Glomerular visceral epithelial cell (primary cell): ENCODE measurements around the gene NOD1.

Source experiments
- DNase-seq: peaks from one replicate; pipeline ENCODE4 v3.0.0-alpha.2; 2016; ENCODE audit errors: extremely low spot score

Gene NOD1

DNA sequence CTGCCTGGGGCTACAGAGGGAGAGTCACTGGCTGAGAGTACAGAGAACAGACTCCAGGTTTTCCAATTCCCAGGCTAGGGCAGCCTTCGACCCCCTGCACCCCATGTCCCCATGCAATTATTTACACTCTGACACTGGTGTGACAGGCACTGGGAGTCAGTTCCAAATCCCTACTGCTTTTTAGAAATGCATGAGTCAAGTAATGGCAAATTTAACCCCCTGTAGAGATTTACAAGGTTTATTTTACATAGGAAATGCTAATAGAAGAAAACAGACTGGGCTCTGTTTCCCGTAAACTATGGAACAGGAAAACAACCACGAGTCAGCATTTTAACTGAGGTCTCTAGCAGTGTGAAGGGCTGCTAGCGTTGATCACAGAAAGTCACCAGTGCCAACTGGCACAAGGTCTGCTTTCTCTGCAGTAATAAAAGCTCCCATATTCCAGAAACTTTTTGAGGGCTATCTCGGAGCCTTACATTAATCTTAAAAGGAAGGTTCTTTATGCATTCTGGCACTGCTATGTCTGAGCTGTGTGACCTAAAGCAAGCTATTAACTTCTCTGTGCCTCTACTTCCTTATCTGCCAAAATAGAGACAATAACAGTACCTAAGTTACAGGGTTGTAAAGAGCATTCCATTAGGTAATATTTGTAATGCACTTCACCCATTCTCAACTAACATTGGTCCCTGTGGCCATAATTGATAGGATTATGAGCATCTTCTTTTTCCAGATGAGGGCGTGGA is 28.2 kb downstream of the NOD1 start:
- DNase-seq, result no peak

DNA sequence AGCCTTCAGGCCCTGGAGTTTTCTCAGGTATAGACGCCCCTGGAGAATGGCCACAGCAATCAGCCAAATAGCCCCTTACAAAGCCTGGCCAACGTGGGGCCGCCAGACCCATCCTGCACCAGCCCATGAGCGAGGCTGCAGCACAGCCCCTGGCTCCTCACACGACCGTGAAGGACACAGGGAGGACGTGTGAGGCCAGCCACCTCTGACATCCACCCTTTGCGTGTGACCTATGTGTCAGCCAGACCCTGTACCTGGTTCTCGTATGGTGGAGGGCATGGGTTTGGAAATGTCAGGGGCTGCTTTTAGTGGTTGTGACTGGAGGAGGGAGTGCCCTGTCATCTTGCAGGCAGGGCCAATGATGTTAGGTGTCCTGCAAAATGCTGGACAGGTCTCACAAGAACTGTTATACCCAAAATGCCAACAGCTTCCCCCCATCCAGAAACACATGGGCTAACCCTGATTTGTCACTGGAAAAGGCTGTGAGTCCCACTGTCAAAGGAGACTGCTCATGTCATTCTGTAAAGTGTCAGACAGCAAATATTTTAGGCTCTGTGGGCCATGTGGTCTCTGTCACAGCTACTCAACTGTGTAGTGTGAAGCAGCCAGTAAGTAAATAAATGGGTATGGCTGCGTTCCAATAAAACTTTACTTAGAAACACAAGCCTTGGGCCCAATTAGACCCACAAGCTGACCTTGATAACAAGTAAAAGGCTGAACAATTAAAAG is 30.0 kb downstream of the NOD1 start:
- no peak for DNase-seq

DNA sequence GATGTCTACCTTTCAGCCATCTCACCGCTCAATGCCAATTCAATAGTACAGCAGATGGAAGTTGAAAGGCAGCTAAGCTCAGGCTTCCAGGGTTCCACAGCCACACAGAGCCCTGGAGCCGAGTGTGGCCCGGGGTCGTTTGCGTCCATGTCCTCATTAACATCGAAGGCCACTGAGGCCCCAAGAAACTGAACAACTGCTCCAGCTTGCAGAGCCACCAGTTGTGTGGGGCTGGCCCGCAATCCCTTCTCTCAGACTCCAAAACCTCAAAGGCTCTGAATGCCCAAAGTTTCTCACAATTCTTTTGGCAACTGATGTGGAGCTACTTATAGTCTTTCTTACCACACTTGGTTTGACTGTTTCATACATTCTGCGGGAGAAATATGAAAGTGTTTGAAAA is 31.1 kb downstream of the NOD1 start:
- DNase-seq, result no peak

DNA sequence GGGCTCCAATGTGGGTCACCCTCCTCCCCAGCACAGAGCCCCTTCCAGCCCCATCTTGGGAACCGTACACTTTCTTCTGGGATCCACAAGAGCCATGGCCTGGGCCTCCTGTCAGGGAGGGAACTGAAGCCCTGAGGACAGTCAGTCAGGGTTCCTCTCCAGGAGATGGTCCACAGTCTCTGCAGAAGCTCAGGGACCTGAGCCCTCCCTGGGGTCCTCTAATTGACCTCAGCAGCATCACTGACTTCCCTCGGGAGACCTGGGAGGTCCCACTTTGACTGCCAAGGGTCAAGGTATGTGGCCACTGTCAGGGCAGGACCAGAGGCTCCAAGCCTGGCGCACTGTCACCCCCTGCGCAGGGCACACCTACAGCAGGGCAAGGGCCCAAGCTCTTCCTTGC is 32.3 kb downstream of the NOD1 start:
- no peak for DNase-seq

DNA sequence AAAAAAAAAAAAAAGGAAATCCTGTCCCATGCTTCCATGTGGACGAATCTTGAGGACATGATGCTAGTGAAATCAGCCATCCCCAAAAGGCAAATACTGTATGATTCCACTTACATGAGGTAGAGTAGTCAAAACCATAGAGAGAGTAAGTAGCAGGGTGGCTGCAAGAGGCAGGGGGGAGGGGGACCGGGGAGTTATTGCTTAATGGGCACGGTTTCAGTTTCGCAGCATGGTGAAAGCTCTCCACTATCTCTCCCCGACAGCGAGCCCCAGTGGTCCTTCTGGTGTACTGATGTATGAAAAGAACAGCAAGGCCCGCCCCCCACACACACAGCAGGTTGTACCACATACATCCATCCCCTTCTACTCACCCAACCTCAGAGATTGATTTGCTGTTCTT is 32.8 kb downstream of the NOD1 start:
- DNase-seq, result no peak

DNA sequence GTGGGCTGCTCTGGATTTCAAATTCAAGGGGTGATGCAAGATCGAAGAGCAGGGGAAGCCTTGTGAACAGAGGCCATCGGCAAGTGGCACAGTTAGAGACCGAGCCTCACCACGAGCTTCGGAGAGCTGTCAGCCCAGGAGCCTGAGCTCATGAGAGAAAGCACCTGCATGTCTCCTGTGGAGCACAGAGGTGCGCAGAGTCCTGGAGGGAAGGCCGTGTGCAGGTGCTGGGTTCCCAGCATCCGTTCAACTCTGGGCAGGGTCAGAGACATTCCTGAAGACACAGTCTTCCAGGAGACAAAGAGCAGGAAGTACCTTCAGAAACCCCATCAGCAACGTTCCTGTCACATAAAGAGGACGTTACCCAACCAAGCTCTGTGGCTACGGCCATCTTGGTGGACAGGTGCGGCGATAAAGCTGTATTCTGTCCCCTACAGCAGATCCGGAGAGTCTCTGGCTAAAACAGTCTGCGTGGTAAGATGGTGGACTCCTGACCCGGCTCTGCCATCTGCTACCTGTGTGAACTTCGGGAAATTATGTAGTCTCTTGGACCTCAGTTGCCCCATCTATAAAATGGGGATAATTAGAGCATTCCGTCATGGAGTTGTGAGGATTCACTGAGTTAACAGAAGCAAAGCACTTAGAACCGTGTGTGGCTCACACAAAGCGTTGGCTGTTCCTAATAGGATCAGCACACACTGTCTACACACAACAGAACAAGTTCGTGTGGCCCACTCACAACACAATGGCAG is 40.6 kb downstream of the NOD1 start:
- DNase-seq, result no peak

DNA sequence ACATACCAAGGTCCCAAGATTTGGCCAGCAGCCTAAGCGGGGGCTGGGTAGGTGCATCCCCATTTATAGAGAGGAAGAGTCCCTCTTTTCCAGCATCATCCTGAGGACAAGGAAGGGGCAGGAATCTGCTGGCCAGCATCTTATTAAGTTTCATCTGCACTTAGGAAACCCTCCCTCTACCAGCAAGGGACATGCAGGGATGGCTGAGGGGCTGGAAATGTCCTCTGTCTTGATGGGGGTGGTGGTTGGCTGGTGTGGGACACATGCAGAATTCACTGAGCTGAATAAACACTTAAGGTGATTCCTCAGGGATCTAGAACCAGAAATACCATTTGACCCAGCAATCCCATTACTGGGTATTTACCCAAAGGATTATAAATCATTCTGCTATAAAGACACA is 42.1 kb downstream of the NOD1 start:
- DNase-seq, result no peak

DNA sequence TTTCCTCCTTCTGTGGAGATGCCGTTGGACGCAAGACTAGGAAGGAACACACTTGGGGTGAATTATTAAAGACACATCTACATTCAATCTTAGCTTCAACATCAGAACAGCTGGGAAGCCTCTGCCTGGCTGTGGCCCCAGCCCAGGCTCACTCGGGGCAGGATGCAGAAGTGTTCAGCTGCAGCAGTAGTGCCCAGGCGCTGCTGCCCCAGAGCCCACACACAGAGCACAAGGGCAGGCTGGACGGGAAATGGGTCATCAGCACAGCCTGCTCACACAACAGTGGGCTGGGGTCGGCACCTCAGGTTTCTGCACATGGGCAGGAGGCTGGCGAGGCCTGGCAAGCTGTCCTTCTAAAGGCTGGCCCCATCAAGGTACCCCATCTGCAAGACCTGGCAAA is 42.5 kb downstream of the NOD1 start:
- no peak for DNase-seq

DNA sequence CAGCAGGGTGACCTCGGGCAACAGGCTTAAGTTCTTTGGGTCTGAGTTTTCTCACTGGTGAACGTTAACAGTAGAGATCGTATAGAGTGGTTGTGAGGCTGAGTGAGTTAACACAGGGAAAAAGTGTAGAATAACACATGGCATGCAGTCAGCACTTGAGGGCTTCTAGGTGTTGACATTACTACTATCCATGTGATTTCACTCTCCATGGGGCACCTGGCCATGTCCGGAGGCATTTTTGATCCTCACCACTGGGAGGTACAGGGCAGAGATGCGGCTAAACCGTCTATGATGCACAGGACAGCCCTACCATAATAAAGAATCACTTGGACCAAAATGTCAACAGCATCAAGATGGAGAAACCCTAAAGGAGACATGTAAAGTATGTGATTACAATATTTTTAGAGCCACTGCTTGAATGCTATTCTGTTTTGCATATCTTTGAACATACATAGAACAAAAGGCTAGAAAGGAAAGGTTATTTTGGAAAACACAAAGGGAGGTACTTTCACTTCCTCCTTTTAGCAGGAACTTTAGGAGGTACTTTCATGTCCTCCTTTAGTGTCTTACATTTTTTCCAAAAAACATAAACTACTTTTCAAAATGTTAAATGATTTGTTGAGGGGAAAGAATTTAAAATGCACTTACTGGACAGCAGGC is 44.3 kb downstream of the NOD1 start:
- no peak for DNase-seq

DNA sequence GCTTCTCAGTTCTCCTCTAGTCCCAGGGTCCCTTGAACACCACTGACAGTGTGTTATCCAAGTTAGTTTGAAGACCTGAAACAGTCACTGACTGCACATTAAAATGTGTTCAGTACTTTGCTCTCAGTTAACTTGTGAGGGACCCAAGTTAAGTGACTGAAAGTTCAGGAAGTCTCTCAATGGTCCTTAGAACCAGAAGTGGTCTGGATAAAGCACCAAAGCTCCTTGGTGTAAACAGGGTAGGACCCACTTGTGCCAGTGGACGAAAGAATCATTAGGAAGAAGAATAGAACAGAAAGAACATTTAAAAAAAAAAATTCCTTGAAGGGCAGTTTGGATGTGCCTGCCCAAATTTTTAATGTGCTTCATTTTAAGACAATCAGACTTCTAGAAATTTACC is 45.1 kb downstream of the NOD1 start:
- no peak for DNase-seq

DNA sequence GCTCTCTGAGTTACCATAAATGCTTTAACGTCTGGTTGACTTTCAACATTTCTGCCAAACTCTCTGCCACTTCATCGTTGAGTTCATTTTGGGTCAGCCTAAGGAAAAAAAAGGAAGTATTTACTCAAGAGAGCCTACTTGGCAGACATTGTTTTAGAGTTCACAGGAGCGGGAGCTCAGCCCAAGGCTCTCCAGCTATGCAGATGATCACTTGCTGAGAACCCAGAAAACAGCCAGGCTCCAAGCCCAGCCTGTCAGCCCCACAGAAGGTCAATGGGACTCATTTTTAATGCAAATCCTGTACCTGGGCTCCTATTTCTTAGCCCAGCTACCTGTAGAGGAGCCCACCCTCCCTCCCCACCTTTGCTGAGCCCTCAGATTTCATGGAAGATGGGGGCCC is 45.5 kb downstream of the NOD1 start:
- DNase-seq, result no peak

DNA sequence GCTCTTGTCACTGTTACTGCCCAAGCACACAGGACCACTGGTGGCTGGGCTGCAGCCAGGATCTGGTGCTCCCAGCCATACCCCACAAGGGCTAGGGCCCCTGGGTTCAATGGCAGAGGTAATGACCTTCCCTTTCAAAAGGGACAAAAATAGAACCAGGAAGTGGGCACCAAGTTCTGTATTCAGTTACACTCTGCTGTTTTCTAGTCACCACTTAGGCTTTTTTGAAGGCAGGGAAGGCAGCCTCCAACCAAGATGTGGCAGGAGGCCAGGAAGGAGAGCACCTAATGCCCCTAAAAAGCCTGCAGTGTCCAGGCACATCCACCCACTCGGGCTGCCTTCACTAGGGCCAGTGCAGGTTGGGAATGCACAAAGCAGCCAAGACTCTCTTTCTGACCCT is 47.8 kb downstream of the NOD1 start:
- DNase-seq, result no peak

DNA sequence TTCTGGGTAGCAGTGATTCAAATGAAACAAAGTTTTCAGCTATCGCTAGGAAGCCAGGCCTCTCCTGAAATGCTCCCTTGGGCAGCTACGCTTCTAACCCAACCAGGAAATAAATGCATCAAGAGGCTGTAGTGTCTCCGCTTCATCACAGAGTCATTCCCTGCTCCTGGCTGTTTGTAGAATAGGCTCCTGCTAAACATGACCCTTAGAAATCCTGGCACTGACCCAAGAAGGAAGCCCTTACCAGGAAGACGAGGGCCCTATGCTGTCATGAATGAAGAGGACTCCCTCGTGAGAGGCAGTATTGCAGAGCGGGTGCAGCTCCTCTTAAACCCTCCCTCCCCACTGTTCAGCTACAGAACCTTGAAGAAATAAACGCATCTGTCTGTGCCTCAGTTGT is 48.3 kb downstream of the NOD1 start:
- DNase-seq, result no peak

DNA sequence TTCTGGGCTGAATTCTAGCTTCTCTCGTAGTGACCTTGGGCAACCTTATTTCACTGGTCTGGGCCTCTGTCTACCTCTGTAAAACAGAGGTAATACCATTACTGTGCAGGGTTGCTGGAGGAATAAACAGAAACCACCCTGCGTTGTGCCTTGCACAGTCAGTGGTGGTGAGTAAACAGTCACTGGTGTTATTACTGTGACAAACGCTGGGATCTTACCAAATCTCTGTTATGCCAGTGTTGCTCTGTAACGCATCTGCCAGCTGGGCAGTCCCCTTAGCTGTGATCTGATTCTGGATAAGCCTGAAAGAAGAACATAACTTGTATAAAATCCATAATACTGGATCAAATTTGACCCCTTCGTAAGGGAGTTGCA is 49.4 kb downstream of the NOD1 start:
- no peak for DNase-seq

DNA sequence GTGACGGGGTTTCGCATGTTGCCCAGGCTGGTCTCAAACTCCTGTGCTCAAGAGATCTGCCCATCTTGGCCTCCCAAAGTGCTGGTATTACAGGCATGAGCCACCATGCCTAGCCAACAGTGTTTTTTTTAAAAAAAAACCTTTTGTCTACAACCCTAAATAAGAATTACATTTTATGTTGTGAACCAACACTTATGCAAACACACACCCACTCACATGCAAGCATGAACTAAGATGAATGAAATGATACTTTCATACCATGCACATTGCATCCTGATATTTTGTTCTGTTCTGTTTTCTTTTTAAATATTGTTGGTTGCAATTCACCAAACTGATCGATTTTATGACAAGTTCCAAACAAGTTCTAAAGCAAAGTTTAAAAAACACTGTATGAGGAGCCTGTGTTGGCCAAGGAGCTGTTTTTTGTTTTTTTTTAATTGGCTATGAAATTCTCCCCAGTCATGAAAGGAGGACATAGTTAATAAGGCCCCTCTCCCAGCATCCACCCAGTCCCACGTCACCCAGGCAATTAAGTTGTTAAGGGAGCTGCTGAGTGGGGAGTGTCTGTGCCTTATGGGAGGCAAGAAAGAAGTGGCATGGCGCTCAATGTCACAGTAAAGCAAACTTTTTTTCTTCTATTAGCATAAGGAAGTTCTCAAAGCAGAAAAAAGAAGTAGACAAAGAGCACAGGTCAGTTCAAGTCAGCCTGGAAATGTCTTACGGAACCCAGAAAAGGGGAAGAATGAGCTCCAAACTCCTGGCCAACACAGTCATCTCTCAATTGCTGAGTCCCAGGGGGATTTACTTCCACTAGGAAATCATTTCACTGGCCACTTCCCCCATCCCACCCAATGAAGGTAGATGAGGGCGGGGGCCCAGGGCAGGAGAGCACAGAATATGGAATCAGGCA is 50.1 kb downstream of the NOD1 start:
- DNase-seq, result no peak

DNA sequence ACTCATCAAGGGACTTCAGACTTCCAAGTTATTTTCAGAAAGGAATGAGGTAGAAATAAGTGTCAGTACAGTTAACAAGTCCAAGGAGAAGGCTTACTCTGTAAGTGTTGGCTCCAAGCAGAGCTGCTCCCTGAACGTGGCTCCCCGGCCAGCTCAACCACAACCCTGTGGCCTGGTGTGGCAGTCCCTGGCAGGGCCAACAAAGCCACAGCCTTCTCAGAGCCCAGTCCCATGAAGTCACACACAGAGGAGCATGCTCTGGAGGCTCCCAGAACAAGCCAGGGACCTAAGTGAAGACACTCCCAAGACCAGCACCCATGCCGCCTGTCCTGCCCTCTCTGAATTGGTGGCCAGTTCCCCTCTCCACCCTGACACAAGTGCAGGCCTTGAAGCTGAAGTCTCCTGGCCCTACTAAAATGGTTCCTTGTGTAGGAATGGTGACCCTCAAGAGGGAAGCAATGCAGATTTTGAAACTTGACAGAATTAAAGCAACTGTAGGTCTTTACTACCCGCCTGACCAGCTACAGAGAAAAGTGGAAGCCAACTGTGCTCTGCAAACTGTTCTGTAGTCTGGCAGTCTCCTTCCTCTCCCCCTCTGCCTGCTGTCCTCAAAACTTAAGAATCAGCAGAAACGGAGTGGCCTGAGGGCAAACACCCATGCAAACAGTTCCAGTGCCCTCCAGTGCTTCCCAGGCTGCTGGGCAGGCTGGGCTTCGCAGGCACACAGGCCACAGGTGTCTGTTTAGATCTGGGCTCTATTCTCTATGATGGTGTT is 51.1 kb downstream of the NOD1 start:
- DNase-seq, result no peak

DNA sequence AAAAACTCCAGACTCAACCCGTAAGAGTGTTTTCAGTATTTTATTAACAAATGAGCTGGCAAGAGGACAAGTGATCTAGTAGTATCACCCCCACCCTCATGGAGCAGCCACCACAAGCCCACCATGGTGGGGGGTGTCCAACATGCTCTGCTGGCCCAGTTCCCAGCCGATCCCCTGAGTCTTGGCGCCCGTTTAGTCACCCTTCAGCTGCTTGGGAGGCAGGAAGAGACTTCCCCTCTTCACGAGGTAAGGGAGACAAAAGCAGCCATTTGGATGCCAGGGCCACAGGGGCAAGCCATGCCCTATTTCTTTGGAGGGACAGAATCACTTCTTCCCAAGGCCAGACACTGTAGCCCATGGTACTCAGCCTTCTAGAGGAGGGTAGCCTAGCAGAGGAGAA is 54.1 kb downstream of the NOD1 start:
- DNase-seq, result no peak

DNA sequence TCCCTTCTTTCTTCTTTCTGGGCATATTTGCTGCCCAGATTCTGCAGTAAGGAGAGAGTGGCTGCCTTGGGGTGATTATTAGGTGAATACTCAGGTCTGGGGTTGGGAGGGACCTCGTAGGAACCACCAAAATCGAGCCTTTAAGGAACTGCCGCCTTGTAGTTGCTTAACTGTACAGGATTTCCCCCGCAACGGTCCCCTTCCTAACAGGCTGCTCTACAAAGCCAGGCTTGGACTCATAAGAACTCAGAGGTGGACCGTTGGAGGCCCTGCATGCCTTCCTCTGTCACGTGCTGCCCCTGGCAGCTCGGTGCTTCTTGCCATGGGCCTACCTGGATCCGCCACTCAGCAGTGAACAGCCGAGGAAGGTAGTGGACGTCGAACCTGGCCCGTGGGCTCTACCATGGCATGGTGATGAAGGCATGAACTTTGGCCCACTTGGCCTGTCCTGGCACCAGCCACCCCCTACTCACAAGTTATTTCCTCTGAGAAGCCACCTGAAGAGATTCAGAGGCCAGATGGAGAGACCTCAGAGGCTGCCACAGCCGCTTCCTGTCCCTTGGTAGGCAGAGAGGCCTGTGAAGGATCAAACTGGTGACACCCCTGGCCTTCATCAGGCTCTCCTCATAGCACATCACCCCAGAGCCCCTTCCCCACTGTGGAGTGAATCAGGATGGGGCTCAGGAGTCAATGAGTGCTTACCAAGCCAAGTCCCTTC is 54.6 kb downstream of the NOD1 start:
- DNase-seq, result no peak

DNA sequence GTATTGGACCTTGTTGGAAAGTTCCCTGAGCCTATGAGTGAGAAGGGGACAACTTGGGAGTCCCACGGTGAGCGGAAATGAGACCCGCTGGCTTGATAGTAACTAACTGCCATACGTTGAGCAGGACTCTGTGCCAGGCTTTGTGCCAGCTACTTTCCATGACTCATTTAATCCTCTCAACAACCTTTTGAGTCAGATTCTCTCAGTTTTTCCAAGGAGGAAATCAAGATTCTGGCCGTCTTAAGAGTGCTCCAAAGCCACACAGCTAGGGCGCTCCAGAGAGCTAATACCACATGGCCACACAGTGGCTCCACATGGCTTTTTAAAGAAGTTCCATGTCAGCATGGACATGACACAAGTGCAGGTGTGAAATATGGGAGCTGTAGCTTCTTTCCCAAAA is 55.7 kb downstream of the NOD1 start:
- DNase-seq, result no peak

DNA sequence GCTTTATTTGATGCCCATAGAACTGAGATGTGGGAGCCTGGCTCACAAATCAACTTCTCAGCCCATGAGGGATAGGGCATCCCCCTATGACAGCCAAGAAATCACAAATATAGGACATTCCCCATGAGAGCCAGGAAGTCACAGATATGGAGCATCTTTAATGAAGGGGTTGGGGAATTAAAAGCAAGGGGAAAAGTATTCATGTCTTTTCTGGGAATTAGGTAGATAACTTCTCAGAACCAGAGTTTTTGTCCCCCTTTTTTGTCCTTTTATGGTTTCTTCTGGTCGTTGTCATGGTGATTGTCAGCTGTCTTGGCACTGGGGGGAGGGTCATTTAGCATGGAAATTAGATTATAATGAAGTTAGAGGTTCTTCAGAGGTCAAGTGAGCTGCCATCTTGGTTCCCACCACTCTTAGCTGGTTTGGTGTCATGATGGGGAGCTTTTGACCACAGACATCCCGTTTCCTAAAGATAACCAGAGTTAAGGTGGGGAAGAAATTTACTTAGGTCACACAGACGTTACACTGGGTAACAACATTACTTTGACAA is 56.9 kb downstream of the NOD1 start:
- DNase-seq, result no peak
